ENCODE measurements around the gene TPCN2. TPM values are rescaled to one million over a fixed set of nuclear protein-coding genes. Genes with fewer than 3 reads are reported as not detected.

The TPCN2 gene
- total RNA-seq, 1 donor from 2014 or later, result 14.2 TPM

GRCh38 chr11:69035946-69036340 is 12.8 kb upstream of the TPCN2 start:
- Mint-ChIP-seq H3K9me3 (no peaks in the 10 kb centered on the region), H3K27ac (ENCODE audit: unreplicated experiment) (peak overlapping the region; percentile 27), H3K4me1 (peaks cover 3% of the 10 kb centered on the region), H3K36me3 (ENCODE audit: low read depth) (no peaks in the 10 kb centered on the region), H3K27me3 (ENCODE audit: low read depth) (no peaks in the 10 kb centered on the region), H3K4me3 (no peak overlapping the region)
- no peak for TF ChIP-seq CTCF (conservative IDR thresholded peaks at IDR 0.05)
- no peak for DNase-seq (ENCODE audit: low read depth, low spot score)

- H3K36me3 Mint-ChIP-seq (ENCODE audit: low read depth), result no peaks in the 10 kb centered on the region
- no peaks in the 10 kb centered on the region for H3K27me3 Mint-ChIP-seq (ENCODE audit: low read depth)
- H3K9me3 Mint-ChIP-seq, result no peaks in the 10 kb centered on the region
- peaks cover 3% of the 10 kb centered on the region for H3K4me1 Mint-ChIP-seq
- H3K4me3 Mint-ChIP-seq, result no peak overlapping the region
- no peak for TF ChIP-seq CTCF (conservative IDR thresholded peaks at IDR 0.05)
- no peak for DNase-seq (ENCODE audit: low read depth, low spot score)
- H3K27ac Mint-ChIP-seq (ENCODE audit: unreplicated experiment), result no peak overlapping the region
Observed at GRCh38 chr11:69037074-69037473, 11.7 kb upstream of the TPCN2 start.

GRCh38 chr11:69037544-69037943 is 11.2 kb upstream of the TPCN2 start:
- Mint-ChIP-seq H3K4me1 (peaks cover 3% of the 10 kb centered on the region), H3K9me3 (no peaks in the 10 kb centered on the region), H3K27me3 (ENCODE audit: low read depth) (no peaks in the 10 kb centered on the region), H3K27ac (ENCODE audit: unreplicated experiment) (no peak overlapping the region), H3K4me3 (no peak overlapping the region), H3K36me3 (ENCODE audit: low read depth) (no peaks in the 10 kb centered on the region)
- DNase-seq (ENCODE audit: low read depth, low spot score), result no peak
- TF ChIP-seq CTCF (conservative IDR thresholded peaks at IDR 0.05), result no peak

GRCh38 chr11:69039501-69039900 is 9.2 kb upstream of the TPCN2 start:
- H3K27ac Mint-ChIP-seq (ENCODE audit: unreplicated experiment), result no peak overlapping the region

GRCh38 chr11:69040051-69040450 is 8.7 kb upstream of the TPCN2 start:
- TF ChIP-seq CTCF (conservative IDR thresholded peaks at IDR 0.05), result no peak
- Mint-ChIP-seq H3K9me3 (no peaks in the 10 kb centered on the region), H3K27me3 (ENCODE audit: low read depth) (peaks cover 3% of the 10 kb centered on the region), H3K4me1 (peaks cover 13% of the 10 kb centered on the region), H3K27ac (ENCODE audit: unreplicated experiment) (no peak overlapping the region), H3K36me3 (ENCODE audit: low read depth) (no peaks in the 10 kb centered on the region), H3K4me3 (no peak overlapping the region)
- no peak for DNase-seq (ENCODE audit: low read depth, low spot score)

More at GRCh38 chr11:69039501-69039900, 9.2 kb upstream of the TPCN2 start:
- TF ChIP-seq CTCF (conservative IDR thresholded peaks at IDR 0.05), result no peak
- H3K4me3 Mint-ChIP-seq, result no peak overlapping the region
- peaks cover 8% of the 10 kb centered on the region for H3K4me1 Mint-ChIP-seq
- H3K36me3 Mint-ChIP-seq (ENCODE audit: low read depth), result no peaks in the 10 kb centered on the region
- H3K9me3 Mint-ChIP-seq, result no peaks in the 10 kb centered on the region
- H3K27me3 Mint-ChIP-seq (ENCODE audit: low read depth), result peaks cover 3% of the 10 kb centered on the region
- DNase-seq (ENCODE audit: low read depth, low spot score), result no peak

Data from neural crest cell (in vitro differentiated cells).